ENCODE data around the gene ARPC2.

Gene ARPC2

DNA sequence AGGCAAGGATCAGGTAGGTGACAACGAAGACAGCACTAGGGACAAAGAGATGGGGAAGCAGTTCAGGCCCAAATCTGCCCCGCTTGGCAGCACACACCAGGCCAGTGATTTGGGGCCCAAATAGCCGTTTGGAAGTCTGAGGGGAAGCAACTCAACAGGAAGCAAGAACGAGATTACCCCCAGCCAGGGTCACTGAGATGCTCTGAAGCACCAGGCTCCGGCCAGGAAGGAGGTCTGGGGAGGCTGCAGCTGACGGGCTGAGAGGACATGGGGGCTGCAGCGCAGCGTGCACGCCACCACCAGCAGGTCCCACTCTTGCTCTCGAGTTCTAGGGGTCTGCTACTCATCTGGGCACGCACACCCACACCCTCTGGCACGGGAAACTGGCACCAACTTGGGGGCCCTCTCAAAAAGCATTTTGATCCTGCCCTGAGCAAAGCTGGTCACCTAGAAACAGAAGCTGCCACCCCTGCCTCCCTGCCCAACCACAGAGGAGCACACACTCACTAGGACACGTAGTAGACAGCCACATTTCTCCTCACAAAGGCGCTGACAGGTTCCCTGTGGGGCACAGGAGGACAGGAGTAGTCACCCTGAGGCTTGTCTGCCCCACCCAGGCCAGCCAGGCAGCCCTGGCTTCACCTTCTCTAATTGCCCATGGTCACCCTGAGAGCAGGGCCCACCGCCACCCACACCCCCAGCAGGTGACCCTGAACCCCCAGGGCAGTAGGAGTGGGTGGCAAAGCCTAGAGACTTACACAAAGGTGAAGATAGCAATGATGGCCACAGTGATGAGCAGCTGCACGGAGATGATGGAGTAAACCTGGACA, 61.8 kb downstream of the ARPC2 start:
- DNase-seq, result no peak
- intact Hi-C loops (cut with DNase I), result no loop called here

DNA sequence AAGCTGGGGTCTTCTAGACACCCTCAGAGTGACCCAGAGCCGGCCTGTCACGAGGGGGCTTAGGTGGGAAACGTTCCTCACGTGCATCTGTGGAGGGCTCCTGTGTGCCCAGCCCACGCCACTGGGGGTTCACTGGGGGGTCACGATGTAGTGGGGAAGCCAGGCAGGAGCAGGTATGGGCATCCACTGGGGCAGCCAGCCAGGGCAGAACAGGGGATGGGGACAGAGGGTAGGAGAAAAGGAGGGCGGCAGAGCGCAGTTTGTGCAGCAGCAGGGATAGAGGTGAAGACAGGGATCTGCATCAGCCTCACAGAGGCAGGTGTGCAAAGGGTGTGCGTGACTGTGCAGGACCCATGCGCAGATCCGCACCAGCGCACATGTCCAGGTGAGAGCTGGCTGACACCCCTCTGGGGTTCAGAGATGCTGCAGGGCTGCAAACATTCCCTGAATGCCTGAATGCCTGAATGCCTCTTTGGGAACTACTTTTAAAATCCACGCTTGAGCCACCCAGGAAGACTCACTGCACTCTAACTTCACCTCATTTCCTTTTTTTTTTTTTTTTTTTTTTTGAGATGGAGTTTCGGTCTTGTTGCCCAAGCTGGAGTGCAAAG, 63.4 kb downstream of the ARPC2 start:
- no peak for DNase-seq
- intact Hi-C loops (cut with DNase I), result no loop called here

DNA sequence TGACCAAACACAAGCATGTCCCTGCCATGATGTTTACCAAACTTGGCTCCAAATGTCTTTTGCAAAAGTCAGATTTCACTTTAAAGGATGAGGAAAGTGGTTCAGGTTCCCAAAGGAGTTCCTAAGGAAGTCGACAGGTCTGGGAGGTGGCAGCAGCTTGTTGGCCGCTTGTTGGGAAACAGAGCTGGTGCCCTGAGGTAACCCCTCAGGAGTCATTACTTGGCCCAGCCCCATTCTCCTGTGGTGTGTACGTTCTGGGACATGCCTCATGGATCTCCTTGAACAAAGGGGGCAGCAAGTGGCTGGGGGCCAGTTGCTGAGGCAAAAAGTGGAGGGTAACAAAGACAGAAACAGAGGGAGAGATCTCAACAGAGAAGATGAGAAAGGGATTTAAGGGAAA, 64.5 kb downstream of the ARPC2 start:
- intact Hi-C loops (cut with DNase I), result no loop called here
- no peak for DNase-seq

DNA sequence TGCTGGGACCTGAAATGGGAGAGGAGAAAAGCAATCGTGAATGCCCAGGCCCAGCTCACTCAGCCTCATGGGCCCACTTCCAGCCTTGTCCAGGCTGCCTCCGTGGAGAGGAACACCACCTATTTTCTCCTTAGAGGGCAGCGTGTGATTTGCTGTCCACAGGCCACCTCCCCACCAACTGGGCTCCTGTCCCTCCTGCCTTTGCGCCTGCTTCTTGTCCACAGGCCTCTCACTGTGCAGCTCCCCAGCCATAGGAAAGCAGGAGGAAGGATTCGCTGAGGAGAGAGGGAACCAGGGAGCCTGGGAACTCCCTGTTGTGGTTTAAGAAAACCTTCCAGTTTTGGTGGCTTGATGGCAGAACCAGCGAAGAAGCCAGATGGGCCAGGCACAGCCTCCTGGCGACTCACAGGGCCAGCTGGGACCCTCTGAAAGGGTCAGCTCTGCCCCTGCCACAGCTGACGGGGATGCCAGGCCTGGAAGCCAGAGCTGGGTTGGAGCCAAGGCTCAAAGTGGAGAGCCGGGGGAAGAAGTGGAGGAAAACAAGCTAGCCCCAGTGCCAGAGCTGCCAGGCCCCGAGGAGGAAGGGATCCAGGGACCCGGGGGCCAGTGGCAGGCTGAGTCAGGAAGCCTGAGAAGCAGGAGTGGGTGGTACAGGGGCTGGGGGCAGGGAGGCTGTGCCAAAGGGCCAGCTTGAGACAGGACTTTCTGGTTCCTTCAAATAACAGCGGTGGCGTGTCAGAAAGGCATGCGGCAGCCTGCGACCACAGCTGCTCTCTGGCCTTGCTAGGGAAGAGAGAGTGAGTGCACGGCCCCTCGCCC, 65.4 kb downstream of the ARPC2 start:
- DNase-seq, result peak in 40 of 42 donors; percentile 44 to 86 (median 68)
- intact Hi-C loops (cut with DNase I), result no loop called here

DNA sequence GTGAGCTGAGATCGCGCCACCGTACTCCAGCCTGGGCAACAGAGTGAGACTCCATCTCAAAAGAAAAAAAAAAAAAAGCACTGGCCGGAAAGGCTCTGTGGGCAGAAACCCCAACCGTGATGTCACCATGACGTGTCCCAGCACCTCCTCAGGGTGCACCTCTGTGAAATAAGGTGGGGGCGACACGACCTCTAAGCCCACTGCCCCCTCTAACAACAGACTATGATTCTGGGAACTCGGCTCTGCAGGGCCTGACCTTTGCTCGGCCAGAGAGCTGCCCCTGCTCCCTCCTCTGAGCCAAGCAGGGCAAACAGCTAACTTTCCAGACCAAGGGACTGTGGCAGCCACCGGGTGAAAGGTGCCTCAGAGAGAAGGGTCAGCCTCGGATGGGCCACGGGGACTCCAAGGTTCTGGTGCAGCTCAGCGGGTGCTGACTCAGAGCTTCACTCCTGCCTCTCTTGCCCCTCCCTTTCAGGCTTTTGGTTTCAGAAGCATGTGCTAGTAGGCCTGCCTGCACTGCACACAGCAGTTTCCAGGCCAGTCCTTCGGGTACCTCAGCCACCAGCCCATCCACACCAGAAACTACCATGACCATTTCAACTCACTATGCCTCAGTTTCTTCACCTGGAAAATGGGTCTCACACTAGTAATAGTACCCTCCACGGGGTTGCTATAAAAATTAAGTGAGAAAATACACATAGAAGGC, 67.3 kb downstream of the ARPC2 start:
- peak in 2 of 42 donors; percentile 41 to 68 for DNase-seq
- intact Hi-C loops (cut with DNase I), result no loop called here

DNA sequence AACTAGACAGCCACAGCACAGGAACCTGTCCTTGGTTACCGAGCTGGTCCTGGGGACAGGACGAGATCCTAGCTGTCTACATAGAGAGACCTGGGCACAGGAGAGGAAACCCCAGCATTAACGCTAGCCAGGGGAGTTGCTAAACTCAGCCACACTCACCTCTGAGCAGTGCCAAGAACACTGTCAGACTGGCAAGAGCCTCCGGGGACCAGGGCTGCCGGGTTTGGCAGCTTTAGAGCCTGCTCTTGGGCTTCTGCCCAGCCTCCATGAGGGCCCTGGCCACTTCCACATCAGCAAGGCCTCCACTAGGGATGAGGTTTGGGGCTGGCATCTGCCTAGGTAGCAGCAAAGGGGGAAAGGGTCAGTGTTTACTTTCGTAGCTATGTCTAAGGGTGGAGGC, 68.6 kb downstream of the ARPC2 start:
- intact Hi-C loops (cut with DNase I), result no loop called here
- peak in 31 of 42 donors; percentile 15 to 85 (median 58) for DNase-seq

DNA sequence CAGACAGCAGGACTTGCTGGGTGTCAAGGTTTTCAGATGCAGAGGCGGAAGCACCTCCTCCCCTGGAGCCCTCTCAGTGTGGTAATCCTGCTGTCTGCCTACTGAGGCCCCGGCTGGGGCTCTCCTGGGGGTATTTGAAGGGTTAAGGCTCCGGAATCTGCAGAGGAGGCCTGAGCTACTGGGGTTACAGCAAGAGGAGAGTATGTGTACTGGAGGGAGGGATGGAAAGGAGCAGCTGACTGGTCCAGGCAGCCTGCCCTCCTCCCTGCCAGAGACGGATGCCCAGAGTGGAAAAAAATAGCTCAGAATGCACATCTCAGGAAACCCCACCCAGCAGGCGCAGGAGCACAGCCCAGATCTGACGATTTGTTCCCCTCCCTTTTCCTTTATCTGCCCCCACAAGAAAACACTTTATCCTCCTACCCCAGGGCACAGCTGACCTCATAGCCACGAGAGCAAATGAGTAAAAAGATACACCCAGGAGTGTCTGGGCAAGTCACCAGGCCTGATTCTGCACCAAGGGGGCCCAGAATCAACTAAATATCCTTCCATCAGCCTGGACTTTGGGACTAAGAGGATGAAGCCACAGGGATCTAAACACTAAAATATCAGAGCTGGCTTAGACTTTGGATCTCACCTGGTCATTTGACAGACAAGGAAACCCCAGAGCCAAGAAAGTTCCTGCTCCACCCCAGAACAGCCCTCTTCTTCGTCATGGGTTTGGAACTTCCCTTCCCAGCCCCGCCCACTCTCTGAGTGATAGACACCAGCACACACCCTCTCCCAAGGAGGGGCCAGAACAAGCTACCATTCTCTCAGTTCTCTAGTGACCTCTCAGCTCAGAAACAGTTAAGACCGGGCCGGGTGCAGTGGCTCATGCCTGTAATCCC, 69.8 kb downstream of the ARPC2 start:
- peak; percentile 68 to 96 (median 86) for DNase-seq
- intact Hi-C loops (cut with DNase I), result no loop called here

DNA sequence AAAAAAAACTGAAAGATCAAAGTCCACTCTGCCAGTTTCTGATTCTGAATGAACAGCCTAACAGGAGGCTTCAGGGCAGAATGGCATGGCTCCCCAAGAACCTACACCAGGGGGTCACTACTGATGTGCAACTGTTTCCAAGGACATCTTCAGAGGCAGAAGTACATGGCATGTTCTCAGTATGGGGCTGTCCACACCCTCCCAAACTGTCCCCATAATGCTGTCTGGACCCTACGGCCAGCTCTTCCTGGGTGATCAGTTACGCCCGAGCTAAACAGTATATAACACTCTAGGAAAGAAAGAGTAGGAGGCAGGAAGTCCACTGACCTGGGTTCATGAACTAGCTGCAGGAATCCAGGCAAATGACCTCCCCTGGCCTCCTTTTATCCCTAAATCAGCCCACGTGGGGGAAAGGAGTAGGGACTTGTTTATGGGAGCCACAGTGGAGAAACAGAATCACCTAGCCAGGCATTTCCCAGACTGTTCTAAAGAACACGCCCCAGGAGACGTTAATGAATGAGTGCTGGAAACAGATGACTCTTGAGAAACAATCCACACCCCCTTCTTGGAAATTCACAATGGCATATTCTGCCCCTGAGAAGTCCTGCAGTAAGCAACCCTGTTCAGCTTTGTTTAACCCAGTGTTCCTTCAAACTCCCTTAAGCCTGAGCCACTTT, 72.8 kb downstream of the ARPC2 start:
- intact Hi-C loops (cut with DNase I), result loop anchor here (5.0 kb wide), 1 partner anchor 113 kb away; no protein-coding TSS in a partner anchor
- DNase-seq, result peak in 2 of 42 donors; percentile 38 to 71

DNA sequence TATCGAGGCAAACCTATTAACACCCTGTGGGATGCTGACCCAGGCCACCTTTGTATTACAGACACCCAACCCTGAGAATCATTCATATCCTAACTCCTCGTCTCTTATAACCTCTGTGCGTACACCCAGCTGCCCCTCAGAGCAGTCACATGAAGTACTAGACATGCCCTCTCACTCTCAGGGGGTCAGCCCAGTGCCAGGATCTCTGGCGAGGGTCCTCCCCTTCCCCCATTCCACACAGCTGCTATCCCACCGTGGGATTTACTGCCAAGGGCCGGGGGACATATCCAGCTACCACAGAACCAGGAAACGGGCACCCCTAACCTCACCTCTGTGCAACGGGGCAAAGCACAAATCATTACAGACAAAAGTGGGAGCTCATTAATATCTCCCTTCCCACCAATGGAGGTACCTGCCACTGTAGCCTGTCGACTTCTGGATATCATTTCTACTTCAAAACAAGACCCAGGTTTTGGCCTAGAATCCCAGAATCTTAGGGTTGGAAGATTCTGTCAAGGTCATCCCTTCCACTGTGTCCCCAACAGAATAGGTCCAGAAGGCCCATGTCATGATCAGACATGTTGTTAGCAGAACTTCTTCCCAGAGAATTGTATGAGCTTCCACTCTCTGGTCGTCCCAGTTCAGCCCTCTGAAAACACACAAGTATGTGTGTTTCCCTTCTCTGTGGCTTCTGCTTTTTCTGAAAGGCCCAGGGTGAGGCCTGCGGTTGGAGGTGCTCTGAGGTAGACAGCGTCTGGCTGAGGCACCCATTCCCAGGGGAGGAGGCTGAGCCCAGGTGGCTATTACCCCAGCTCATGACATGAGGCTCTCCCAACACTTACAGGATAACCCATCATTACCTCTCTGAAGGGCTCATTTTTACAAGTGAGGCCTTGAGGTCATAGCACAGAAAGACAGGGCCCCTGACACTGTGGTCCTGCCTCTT, 73.6 kb downstream of the ARPC2 start:
- no peak for DNase-seq
- intact Hi-C loops (cut with DNase I), result loop anchor here (5.0 kb wide), 1 partner anchor 112 kb away; no protein-coding TSS in a partner anchor

DNA sequence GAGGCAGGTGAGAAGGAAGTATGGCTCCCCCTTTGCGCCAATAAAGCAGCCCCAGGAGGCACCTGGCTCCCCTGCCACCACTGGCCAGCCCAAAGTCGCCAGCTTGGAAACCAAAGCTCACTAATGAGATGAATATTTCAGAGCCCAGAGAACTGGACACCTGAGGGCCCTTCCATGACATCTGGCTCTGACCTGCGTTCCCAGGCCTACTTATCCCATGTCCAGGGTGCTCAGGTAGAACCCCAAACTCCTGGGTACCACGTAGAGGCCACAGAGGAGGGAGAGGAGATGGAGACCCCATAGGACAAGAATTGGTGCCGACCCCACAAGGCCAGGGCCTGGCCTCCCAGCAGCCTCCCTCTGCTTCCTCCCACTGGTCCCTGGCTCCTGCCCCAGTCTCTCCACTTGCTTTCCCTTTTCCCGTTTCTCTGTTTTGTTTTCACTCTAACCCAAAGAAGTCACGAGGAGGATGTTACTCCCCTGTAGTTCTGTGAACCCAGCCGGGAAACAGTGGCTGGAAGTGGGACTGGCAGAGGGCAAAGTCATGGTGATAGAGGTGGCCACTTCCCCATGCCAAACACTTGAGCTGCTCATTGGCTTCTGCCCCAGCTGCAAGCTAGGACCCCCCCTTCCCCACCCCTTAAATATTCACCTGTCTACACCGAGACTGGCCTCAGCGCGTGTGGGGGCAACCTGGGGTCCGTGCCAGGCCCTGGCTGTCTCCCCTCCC, 74.5 kb downstream of the ARPC2 start:
- intact Hi-C loops (cut with DNase I), result loop anchor here (5.0 kb wide), 1 partner anchor 111 kb away; no protein-coding TSS in a partner anchor
- DNase-seq, result peak in 3 of 42 donors; percentile 16 to 32 (median 23)

DNA sequence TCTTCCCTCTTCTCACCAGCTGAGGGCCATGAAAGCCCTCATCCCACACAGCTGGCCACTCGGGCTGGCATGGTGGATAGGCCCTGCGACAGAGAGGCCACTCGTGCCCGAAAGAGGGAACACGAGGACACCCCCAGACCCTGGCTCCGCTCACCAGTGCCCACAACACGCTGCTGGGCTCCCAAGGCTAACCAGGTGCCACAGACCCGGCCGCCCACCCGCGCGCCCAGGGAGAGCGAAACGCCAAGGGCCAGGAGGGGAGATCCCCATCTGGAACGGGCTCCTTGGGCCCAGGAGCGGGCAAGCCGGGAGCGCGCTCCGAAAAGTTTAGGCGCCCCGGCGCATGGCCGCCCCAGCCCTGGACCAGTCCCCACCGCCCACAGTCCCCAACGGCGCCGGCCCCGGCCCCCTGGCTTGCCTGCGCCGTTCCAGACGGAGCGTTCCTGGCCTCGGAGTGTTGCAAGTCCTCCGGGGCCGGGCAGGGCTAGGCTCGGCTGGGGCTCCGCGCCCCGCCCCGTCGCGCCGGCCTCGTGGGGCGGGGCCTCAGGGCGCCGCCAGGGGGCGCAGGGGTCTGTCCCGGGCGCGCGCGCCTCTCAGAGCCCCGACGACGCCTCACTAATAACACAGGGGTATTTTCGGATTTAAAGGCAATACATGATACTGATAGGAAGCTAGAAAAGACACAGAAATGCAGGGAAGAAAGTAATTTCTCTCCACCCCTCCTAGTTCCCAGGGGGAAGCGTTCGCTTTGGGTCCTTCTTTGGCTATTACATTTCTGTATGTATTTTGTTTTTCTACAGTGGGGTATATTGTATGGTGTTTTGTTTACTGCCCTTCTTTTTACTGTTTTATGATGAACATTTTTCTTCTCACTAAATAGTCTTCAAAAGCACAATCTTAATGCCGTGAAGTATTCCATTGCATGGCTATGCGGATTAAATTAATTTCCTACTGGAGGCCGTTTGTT, 75.3 kb downstream of the ARPC2 start, which contains the start of gene TMBIM1:
TMBIM1 (minus strand) TSS at position 456 of the 967 bp plus-strand sequence. CDS start 10,362 bp downstream, outside the sequence.
- DNase-seq, result peak in 41 of 42 donors; percentile 39 to 86 (median 73)
- intact Hi-C loops (cut with DNase I), result loop anchor here (5.0 kb wide), 1 partner anchor 110 kb away; no protein-coding TSS in a partner anchor

DNA sequence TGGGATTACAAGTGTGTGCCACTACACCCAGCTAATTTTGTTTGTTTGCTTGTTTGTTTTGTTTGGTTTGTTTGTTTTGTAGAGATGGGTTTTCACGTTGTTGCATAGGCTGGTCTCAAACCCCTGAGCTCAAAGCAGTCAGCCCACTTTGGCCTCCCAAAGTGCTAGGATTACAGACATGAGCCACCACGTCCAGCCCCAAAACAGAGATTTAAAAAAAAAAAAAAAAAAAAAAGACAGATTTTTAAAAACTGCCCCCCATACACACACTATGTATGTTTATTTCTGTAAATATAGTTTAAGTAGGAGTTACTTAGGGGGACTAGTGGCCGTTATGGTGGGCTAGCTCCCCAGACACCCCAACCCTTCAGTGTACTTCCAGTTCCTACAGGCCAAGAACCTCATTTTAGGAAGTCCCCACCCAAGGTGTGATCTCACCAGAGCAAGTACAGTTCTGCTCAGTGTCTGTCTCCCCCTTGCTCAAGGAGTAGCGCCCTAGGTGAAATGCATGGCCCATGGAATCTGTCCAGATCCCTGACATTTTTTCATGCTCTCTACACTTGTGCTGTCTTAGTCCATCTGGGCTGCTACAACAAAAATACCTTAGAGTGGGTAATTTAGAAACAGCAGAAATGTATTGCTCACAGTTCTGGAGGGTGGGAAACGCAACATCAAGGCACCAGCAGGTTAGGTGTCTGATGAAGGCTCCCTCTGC, 76.9 kb downstream of the ARPC2 start:
- intact Hi-C loops (cut with DNase I), result loop anchor here (5.0 kb wide), 1 partner anchor 108 kb away; no protein-coding TSS in a partner anchor
- no peak for DNase-seq

DNA sequence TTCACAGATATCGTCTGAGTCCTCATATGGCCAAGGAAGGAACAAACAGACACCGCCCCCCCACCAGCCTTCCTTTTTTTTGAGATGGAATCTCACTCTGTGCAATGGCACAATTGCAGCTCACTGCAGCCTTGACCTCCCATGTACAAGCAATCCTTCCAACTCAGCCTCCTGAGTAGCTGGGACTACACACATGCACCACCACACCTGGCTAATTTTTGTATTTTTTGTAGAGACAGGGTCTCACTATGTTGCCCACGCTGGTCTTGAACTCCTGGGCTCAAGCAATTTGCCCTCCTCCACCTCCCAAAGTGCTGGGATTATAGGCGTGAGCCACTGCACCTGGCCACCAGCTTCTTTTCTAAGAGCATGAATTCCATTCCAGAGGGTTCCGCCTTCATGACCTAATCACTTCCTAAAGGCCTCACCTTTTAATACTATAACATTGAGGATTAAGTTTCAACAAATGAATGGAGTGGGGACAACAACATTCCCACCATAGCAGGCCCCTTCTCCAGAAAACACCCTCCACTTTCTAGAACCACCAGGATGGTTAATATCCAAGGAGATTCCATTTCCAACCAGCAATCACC, 77.5 kb downstream of the ARPC2 start:
- no peak for DNase-seq
- intact Hi-C loops (cut with DNase I), result loop anchor here (5.0 kb wide), 1 partner anchor 108 kb away; no protein-coding TSS in a partner anchor
